ENCODE results near the gene WNT5B. TPM values are rescaled to one million over a fixed set of nuclear protein-coding genes. Genes with fewer than 3 reads are reported as not detected.

Gene WNT5B
- total and polyA plus RNA-seq, 2 donors (not counting 1 experiment from before 2014, with no cell fraction given): 0.33 to 0.57 TPM

DNA sequence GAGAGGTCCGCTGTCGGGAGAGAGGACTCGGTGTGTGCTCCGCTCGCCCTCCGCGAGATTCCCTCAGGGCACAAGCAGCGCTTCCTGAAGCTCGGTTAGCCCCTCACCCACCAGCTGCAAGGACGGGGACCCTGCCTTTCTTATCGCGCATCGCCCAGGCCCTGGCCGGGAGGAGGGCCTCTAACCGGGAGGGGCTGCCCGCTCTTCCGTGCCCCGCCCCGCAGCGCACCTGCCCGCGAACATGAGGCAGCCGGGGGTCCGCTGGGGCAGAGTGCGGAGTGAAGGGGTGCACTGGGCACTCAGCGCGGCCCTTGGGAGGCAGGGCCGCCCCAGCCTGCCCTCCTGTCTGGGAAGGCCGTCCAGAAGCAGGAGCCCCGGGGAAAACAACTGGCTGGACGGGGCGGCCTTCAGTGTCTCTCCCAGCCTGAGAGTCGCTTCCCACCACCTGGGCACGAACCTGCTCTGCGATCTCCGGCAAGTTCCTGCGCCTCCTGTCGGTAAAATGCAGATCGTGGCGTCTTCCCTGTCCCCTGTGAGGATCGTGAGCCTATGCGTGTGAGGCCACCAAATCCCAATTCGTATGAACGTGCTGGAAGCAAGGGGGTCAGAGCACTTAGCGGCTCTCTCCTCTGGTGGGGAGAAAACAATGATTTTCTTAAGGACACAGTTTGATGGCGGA is 33.9 kb downstream of the WNT5B start:
- Histone ChIP-seq H3K9me3 (ENCODE audit: control extremely low read depth in 1 of 3, control insufficient read depth in 2 of 3, insufficient read depth in 1 of 3, low read length in 2 of 3) (peaks cover 0 to 6% (median 0%) of the 10 kb centered on the region in 3 donors), H3K9ac (ENCODE audit: low read length) (no peak overlapping the region), H3K27ac (ENCODE audit: low read length in 2 of 2) (no peak overlapping the region), H3K36me3 (replicated peaks in 1 of 2; ENCODE audit: control extremely low read depth in 1 of 2, control insufficient read depth in 1 of 2, extremely low read depth in 1 of 2, insufficient read depth in 2 of 2, low read length in 1 of 2) (no peaks in the 10 kb centered on the region), H3K4me1 (ENCODE audit: control insufficient read depth in 2 of 2, insufficient read depth in 2 of 2, low read length in 2 of 2) (peaks cover 0 to 4% of the 10 kb centered on the region in 2 donors), H2AFZ (ENCODE audit: insufficient read depth, low read depth, low read length, poor library complexity, severe bottlenecking) (no peak overlapping the region), H4K20me1 (ENCODE audit: control insufficient read depth, insufficient read depth, low read length, poor library complexity, severe bottlenecking) (no peaks in the 10 kb centered on the region), H3K4me2 (replicated peaks; ENCODE audit: low read depth, low read length, poor library complexity, severe bottlenecking) (peak overlapping the region; percentile 30), H3K79me2 (ENCODE audit: control insufficient read depth, insufficient read depth, low read length) (no peaks in the 10 kb centered on the region), H3K27me3 (replicated peaks in 1 of 4; ENCODE audit: control extremely low read depth in 1 of 4, control insufficient read depth in 3 of 4, insufficient read depth in 4 of 4, low read length in 3 of 4) (no peaks in the 10 kb centered on the region), H3K4me3 (ENCODE audit: control extremely low read depth in 1 of 5, extremely low read depth in 1 of 5, insufficient read depth in 1 of 5, low read depth in 2 of 5, low read length in 4 of 5) (peak overlapping the region in 1 of 5 experiments; percentile 28)
- Mint-ChIP-seq H3K9me3 (ENCODE audit: insufficient read depth) (no peaks in the 10 kb centered on the region), H3K27ac (peak overlapping the region; percentile 84), H3K27me3 (no peaks in the 10 kb centered on the region), H3K4me1 (peaks cover 25% of the 10 kb centered on the region), H3K4me3 (peak overlapping the region; percentile 79)
- ChIA-PET CTCF (interaction anchor here (1.3 to 17.6 kb wide), 2 partner anchors 28 to 127 kb away, joined by 6 to 620 read pairs; no protein-coding TSS in a partner anchor), POLR2A (interaction anchor here (0.5 kb wide), 1 partner anchor 28 kb away, joined by 5 read pairs; the partner anchor contains the start of gene ADIPOR2)
- WGBS (ENCODE audit: insufficient coverage): 69% methylated on average over 41 of the region's 46 CpGs
- DNase-seq: peak; percentile 40
- intact Hi-C loops (cut with micrococcal nuclease): no loop called here
- no peak for ATAC-seq (ENCODE audit: low read depth)
- TF ChIP-seq EZH2 (IDR thresholded peaks at IDR 0.05; ENCODE audit: borderline replicate concordance, insufficient read depth, low read depth, low read length, poor library complexity, severe bottlenecking): no peak
- peak; percentile 14 for TF ChIP-seq CTCF (IDR thresholded peaks at IDR 0.05)
